ENCODE measurements around the gene ZDHHC9.

- TF ChIP-seq, protein P1, sequence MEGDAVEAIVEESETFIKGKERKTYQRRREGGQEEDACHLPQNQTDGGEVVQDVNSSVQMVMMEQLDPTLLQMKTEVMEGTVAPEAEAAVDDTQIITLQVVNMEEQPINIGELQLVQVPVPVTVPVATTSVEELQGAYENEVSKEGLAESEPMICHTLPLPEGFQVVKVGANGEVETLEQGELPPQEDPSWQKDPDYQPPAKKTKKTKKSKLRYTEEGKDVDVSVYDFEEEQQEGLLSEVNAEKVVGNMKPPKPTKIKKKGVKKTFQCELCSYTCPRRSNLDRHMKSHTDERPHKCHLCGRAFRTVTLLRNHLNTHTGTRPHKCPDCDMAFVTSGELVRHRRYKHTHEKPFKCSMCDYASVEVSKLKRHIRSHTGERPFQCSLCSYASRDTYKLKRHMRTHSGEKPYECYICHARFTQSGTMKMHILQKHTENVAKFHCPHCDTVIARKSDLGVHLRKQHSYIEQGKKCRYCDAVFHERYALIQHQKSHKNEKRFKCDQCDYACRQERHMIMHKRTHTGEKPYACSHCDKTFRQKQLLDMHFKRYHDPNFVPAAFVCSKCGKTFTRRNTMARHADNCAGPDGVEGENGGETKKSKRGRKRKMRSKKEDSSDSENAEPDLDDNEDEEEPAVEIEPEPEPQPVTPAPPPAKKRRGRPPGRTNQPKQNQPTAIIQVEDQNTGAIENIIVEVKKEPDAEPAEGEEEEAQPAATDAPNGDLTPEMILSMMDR (IDR thresholded peaks at IDR 0.05; ENCODE audit: borderline replicate concordance, extremely low read depth, low read length, poor library complexity, severe bottlenecking): no peak
- no peak for TF ChIP-seq EZH2 (IDR thresholded peaks at IDR 0.05; ENCODE audit: borderline replicate concordance, low read depth, low read length, severe bottlenecking)
These were observed 61.8 kb downstream of the ZDHHC9 start for GRCh38 chrX:129781680-129782495.
